HUES6 (cell line): Measurements from ENCODE around the gene RCOR2.

Experiments
- H3K27ac ChIP-seq: 2 replicates; pipeline ENCODE4 v1.7.0; 2013; ENCODE audit warnings: low read depth, mild to moderate bottlenecking, low read length, inconsistent platforms
- H3K27me3 ChIP-seq: 2 replicates; pipeline ENCODE4 v1.6.1; 2013; ENCODE audit warnings: low read length; ENCODE audit not compliant: control insufficient read depth, insufficient read depth
- H3K36me3 ChIP-seq: 2 replicates; pipeline ENCODE4 v1.6.1; 2013; ENCODE audit warnings: low read length; ENCODE audit not compliant: control insufficient read depth, insufficient read depth
- H3K4me1 ChIP-seq: 2 replicates; pipeline ENCODE4 v1.6.1; 2013; ENCODE audit warnings: low read length; ENCODE audit not compliant: control insufficient read depth, insufficient read depth
- H3K4me3 ChIP-seq: 2 replicates; pipeline ENCODE4 v1.5.1; 2013; ENCODE audit warnings: low read depth, low read length
- H3K9ac ChIP-seq: one replicate; pipeline ENCODE4 v1.6.1; 2013; ENCODE audit warnings: mild to moderate bottlenecking, low read length
- H3K9me3 ChIP-seq: 2 replicates; pipeline ENCODE4 v1.6.1; 2013; ENCODE audit warnings: low read depth, low read length; ENCODE audit not compliant: control insufficient read depth, insufficient read depth

The RCOR2 gene

GRCh38 chr11:63922673-63923192, 5.8 kb upstream of the RCOR2 start:
- Histone ChIP-seq H3K27ac (no peak overlapping the region), H3K4me3 (no peak overlapping the region), H3K9me3 (peaks cover 8% of the 10 kb centered on the region; the same call in 1 of the 2 replicates), H3K36me3 (no peaks in the 10 kb centered on the region), H3K27me3 (peaks cover 14% of the 10 kb centered on the region), H3K4me1 (peaks cover 29% of the 10 kb centered on the region), H3K9ac (no peak overlapping the region)

GRCh38 chr11:63920939-63921417, 4.0 kb upstream of the RCOR2 start:
- Histone ChIP-seq H3K4me1 (peaks cover 29% of the 10 kb centered on the region), H3K4me3 (peak overlapping the region; percentile 60), H3K9me3 (peaks cover 8% of the 10 kb centered on the region; the same call in 1 of the 2 replicates), H3K27ac (peak overlapping the region; percentile 99; the same call in 1 of the 2 replicates), H3K27me3 (peaks cover 11% of the 10 kb centered on the region), H3K9ac (peak overlapping the region; percentile 95), H3K36me3 (no peaks in the 10 kb centered on the region)

GRCh38 chr11:63920126-63920938, 3.4 kb upstream of the RCOR2 start:
- Histone ChIP-seq H3K9ac (peak overlapping the region; percentile 95), H3K4me3 (peak overlapping the region; percentile 60)

GRCh38 chr11:63919267-63920125, 2.5 kb upstream of the RCOR2 start:
- Histone ChIP-seq H3K9me3 (peaks cover 8% of the 10 kb centered on the region; the same call in 1 of the 2 replicates), H3K27ac (peak overlapping the region; percentile 99), H3K27me3 (peaks cover 5% of the 10 kb centered on the region; the same call in 1 of the 2 replicates), H3K4me3 (peak overlapping the region; percentile 60), H3K36me3 (peaks cover 7% of the 10 kb centered on the region), H3K9ac (peak overlapping the region; percentile 95), H3K4me1 (peaks cover 32% of the 10 kb centered on the region)

More at GRCh38 chr11:63920126-63920938, 3.4 kb upstream of the RCOR2 start:
- Histone ChIP-seq H3K27ac (peak overlapping the region; percentile 99), H3K36me3 (no peaks in the 10 kb centered on the region), H3K4me1 (peaks cover 29% of the 10 kb centered on the region), H3K9me3 (peaks cover 8% of the 10 kb centered on the region; the same call in 1 of the 2 replicates), H3K27me3 (peaks cover 9% of the 10 kb centered on the region)

- Histone ChIP-seq H3K4me3 (peak overlapping the region; percentile 55), H3K36me3 (peaks cover 15% of the 10 kb centered on the region), H3K9ac (peak overlapping the region; percentile 95), H3K27ac (peak overlapping the region; percentile 99), H3K27me3 (peaks cover 5% of the 10 kb centered on the region; the same call in 1 of the 2 replicates), H3K4me1 (peaks cover 32% of the 10 kb centered on the region), H3K9me3 (peaks cover 8% of the 10 kb centered on the region; the same call in 1 of the 2 replicates)
Measured at GRCh38 chr11:63918507-63919191, 1.7 kb upstream of the RCOR2 start.

GRCh38 chr11:63917692-63918506, 935 bp upstream of the RCOR2 start:
- peak overlapping the region; percentile 95 for H3K9ac ChIP-seq
- H3K36me3 ChIP-seq: peaks cover 18% of the 10 kb centered on the region
- H3K4me1 ChIP-seq: peaks cover 32% of the 10 kb centered on the region
- peak overlapping the region; percentile 99 for H3K27ac ChIP-seq
- H3K4me3 ChIP-seq: peak overlapping the region; percentile 55
- peaks cover 8% of the 10 kb centered on the region; the same call in 1 of the 2 replicates for H3K9me3 ChIP-seq
- H3K27me3 ChIP-seq: no peaks in the 10 kb centered on the region

- H3K27ac ChIP-seq: peak overlapping the region; percentile 91; the same call in 1 of the 2 replicates
- H3K4me3 ChIP-seq: peak overlapping the region; percentile 96
- peaks cover 27% of the 10 kb centered on the region for H3K36me3 ChIP-seq
- peaks cover 33% of the 10 kb centered on the region for H3K4me1 ChIP-seq
- H3K9ac ChIP-seq: peak overlapping the region; percentile 93
- no peaks in the 10 kb centered on the region for H3K27me3 ChIP-seq
- H3K9me3 ChIP-seq: no peaks in the 10 kb centered on the region
Measured at GRCh38 chr11:63915961-63916836, 765 bp downstream of the RCOR2 start.

- Histone ChIP-seq H3K4me3 (peak overlapping the region; percentile 96), H3K4me1 (peaks cover 33% of the 10 kb centered on the region), H3K9me3 (no peaks in the 10 kb centered on the region), H3K27ac (no peak overlapping the region), H3K9ac (peak overlapping the region; percentile 51), H3K27me3 (no peaks in the 10 kb centered on the region), H3K36me3 (peaks cover 27% of the 10 kb centered on the region)
Measured at GRCh38 chr11:63914896-63915691, 1.9 kb downstream of the RCOR2 start.
